GOT3 (cell line): Measurements from ENCODE around the gene LPO.

Experiments
- DNase-seq: peaks from one replicate; lab custom pipeline; 2025; ENCODE audit warnings: mixed read lengths; lab: John Stamatoyannopoulos, UW

The LPO gene

DNA sequence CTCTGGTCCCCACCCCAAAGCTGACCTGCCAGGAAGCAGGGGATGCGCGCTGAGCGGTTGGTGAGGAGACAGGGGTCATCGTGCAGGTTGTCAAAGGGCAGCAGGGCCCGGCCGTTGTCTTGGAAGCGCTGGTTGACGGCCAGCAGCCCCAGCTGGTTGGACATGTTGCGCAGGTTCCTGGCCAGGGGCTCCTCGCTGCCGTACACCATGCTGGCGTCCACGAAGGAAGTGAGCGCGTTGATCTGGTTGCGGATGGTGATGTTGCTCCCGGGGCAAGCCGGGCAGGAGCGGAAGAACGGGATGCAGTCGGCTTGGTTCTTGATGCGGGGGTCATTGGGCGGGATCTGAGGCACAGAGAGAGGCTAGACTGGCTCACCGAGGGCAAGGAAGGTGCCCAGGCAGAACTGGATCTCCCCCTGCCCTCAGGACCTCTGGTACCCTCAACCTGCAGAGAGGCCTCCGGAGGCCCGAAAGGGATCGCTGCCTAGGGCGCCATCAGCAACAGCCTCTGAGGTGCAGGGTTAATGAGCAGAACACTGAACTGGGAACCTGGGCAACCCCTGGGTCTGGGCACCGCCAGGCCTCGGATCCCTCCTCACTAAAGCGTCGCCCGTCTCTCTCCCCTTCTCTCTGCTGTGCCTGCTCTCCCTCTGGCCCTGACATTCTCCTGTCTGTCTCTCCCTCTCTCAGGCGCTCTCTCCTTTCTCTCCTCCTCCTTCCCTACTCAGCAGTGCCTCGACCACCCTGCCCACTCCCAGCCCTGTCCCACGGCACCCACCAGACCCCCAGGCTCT is 39.6 kb downstream of the LPO start:
- DNase-seq: no peak

DNA sequence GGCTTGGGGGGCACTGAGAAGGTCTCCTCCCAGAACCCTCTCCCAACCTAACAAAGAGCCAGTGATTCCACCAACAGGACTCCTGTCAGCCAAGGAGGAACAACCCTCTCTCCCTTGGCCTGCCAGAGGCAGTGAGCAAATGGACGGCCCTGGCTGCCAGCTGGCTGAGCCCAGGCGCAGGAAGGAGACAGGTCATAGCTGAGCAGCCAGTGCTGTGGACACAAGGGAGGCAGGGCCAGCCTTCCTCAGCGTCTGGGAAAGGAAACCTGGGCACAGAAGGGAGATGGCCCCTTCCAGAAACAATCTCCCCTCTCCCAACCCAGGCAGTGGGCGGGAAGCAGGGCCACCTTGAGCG is 40.3 kb downstream of the LPO start:
- no peak for DNase-seq

DNA sequence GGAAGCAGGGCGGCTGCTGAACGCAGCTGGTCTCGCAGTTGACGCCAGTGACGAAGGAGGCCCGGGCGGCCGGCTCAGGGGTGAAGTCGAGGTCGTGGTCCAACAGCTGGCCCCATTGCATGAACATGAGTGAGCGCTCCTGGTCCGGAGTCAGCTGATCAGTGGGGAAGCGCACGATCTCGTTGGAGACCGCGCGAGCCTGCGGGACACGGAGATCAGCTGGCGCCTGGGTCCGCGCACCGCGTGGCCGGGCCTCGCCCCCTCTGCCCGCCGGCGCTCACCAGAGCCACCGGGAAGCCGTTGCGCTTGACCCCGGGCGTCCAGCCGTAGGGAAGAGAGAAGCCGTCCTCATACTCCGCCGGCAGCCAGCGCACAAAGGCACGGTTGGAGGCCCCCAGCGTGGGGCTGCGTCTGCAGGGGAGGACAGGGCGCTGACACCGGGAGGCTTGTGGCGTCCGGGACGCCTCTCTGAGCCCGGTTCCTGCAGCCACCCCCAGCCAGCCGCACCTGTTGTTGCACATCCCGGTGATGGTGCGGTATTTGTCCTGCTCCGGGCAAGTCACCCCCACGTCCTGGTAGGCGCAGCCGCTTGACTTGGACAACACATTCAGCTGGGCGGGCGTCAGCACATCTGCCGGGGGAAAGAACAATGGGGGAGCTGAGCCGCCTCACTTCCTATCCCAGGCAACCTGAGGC is 40.8 kb downstream of the LPO start:
- no peak for DNase-seq

DNA sequence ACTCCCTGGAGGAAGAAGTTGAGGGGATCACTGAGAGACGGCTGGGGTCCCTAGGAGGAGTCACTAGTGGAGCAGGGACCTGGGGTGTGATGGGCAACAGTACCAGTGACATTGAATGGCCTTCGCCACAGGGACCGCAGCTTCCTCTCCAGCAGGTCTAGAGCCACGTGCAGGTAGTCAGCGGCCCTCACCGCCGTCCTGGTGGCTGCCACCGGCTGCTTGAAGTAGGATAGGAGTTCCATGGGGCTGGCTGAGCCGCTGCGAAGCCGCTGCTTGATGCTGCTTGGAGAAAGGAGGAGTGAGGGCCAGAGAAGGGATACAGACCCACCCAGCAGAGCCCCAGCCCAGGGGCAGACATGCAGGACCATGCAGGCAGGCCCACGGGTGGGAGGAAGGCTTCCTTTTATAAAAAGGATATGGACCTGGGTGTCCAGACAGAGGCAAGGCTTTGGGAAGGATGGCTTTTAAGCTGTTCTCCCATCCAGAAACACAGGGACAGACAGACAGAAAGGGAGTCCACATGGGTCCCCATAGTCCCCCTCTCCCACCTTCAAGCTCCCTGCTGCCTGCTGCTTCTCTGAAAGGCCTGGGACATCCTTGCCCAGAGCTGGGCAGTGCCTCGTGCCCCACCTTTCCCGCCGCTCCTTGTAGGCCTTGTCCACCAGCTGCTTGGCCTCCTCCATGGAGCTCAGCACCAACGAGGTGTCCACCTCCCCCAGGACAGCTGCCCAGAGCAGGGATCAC is 41.5 kb downstream of the LPO start:
- DNase-seq: no peak

DNA sequence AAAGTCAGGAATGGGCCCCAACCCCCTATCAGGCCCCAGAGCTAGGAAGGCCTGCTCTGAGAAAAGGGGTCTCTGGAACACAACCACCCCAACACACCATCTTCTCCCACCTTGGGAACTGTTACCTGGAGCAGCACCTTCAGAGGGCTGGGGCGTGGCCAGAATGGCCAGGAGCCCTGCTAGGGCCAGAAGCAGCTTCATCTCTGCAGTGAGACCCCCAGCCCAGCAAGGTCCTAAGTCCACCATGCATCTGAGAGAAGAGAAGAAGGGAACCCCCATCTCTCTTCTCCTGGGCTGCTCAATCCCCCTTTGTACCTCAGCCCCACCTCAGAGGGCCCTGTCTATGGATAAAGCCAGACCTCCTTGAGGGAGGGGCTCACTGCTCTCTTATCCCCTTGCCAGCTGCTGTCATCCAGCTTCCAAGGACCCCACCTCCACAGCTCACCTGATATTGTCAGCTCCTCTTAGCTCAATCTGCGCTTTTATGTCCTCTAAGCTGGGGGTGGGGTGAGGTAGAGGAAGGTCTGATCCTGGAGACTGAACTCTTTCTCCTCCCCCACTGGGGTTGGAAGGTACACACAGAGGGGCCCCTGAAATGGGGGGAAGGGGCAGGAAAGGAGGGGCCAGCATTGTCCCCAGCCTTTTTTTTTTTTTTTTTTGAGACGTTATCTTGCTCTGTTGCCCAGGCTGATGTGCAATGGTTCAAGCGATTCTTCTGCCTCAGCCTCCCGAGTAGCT is 42.3 kb downstream of the LPO start, which contains the start of gene MPO:
Gene MPO, minus strand, starts transcription at position 456 of the 738 bp plus-strand sequence. Its CDS starts 177 bp downstream, at position 279.
- no peak for DNase-seq

DNA sequence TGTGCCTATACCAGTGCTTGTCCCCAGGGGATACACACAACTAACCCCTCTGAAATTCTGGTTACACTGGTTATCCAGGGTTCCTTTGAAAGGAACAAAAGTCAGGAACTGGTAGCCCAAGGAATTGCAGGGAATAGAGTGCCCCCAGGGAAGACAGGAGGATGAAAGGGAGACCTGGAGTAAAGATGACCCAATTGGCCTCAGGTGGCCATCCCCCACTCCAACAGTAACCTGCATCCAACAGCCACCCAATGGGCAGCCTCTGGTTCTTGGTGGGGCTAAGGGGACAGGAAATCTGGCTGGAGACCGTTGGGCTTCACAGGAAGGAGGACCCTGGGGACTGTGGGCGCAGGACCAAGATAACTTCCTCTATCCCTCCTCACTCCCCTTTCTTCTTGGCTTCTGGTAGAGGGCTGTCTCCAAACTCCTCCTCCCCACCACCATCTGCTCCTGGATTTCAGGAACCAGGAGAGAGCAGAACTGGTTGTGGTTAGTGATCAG is 43.2 kb downstream of the LPO start:
- DNase-seq: no peak

DNA sequence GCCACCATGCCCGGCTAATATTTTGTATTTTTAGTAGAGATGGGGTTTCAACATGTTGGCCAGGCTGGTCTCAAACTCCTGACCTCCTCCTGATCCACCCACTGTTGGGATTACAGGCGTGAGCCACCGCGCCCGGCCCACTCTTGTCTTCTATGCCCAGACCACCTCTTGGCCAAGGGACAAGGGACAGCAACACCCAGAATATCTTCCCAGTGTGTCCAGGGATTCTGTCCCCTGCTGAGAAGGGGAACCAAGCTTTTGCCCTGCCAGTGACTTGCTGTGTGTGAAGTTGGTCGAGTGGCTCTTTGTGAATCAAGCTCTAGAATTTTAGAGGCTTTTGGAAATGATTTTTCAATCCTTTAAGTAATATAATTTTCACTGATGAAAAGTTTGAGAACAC is 44.1 kb downstream of the LPO start:
- no peak for DNase-seq

DNA sequence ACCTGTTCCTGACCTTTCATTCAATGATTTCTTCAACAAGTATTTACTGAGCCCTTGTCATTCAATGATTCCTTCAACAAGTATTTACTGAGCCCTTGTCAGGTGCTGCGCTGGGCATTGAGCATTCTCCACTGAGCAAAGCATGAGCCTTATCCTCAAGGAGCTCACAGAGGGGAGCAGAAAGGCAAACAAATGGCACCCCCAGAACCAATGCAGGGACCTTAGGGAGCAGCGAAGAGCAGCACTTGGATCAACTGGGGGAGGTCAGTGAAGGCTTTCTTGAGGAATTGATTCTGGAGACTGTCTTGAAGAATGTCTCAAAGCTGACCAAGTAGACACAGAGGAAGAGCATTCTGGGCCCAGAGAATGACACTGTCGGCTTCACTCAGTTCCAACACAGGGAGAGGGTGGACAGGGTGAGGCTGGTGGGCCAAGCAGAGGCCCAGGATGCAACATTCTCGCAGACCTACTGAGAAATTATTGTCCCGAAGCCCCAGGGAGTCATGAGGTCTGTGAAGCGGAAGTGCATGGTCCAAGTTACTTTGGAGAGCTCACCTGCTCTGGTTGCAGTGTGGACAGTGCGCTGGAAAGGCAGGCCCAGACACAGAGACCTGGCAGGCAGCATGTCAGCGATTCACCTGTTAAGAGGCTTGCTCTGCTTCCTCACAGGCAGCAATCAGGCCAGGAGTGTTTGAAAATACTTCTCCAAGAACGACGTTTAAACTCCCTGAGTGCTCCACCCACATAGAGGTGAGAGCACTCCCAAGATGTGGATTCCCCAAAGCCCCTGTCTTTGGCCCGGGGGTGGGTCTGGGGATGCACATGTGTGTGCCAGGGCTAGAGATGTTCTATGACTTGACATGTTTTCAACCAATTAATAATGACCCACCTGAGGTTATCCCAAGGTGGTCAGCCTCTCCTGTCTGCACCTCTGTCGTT is 45.6 kb downstream of the LPO start:
- DNase-seq: no peak

DNA sequence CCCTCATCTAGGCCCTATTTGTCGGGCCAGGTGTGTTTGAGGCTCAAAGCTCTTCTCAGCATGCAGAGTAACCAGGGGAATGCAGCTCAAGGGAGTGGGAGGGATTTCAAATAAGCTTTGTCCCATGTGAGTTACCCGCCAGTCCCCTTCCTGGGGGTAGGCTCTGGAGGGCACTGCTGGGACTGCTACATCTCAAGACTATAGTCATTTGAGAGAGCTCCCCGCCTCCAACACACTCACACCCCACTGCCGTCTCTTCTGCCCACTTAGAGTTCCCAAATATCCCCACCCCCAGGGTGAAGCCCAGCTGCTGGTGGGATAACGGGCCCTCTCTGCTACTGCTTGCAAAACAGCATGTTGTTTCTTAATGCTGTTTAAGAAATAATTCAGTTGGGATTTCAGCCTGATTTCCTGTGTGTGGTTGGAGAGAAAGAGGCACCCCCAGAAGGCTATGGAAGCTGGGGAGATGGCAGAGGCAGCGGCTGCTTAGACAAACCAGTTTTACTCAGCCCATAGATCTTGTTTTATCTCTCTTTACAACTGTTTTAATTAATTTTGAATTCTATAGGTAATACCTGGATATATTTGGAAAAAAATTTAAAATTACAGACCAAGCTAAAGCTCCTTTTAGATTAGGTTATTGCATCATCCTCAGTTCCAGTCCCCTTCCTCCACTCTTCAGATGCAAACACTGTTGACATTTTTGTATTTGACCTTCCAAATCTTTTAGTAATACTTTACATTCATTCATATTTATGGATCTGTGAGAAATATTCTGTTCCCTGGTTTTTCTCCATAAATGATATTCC is 46.4 kb downstream of the LPO start:
- DNase-seq: no peak

DNA sequence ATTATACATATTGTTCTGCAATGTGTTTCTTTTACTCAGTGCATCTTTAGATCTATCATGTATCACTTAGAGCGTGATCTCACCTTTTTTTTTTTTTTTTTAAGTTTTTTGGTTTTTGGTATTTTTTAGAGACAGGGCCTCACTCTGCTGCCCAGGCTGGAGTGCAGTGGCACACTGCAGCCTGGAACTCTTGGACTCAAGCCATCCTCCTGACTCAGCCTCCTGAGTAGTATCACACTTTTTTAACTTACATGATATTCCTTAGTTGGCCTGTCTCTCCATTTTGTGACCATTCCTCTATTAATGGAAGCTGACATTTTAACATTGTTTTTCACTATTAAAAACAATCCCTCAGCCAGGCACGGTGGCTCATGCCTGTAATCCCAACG is 47.0 kb downstream of the LPO start:
- no peak for DNase-seq

DNA sequence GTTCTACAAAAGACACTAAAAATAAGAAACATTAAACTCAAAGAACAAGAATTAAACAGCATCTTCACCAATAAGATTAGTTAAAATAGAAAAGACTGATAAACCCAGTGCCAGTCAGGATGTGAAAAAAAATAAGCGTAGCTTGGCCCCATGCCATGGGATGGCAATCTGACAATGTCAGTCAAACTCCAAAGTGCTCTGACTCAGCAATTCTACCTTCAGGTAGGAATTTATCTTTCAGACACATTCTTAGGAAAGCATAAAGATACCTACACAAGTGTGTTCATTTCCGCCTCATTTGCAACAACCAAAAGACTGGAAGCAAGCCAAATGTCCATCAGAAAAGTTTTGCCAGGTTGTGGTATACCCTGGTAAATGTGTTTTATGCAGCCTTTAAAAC is 51.5 kb downstream of the LPO start:
- no peak for DNase-seq

DNA sequence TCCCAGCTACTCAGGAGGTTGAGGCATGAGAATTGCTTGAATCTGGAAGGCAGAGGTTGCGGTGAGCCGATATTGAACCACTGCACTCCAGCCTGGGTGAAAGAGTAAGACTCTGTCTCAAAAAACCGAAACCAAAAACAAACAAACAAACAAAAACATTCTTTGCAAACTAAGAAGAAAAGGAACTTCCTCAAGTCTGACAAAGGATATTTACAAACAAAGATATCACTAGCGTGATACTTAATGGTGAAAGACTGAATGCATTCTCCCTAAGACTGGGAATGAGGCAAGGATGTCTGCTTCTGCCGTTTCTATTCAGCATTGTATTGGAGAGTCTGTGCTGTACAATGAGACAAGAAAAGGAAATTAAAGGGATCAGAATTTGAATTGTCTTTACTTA is 52.9 kb downstream of the LPO start:
- DNase-seq: no peak

DNA sequence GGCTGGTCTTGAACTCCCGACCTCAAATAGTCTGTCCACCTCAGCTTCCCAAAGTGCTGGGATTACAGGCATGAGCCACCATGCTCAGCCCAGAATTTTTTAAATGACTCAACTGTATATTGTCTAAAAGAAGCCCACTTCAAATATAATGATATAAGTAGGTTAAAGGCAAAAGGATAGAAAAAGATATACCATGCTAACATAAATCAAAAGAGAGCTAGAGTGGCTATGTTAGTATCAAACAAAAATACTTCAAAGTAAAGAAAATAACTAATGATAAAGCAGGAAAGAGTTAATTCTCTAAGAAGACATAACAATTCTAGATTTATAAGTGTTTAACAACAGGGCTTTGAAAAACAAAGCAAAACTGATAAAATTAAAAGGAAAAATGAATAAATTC is 55.6 kb downstream of the LPO start:
- no peak for DNase-seq

DNA sequence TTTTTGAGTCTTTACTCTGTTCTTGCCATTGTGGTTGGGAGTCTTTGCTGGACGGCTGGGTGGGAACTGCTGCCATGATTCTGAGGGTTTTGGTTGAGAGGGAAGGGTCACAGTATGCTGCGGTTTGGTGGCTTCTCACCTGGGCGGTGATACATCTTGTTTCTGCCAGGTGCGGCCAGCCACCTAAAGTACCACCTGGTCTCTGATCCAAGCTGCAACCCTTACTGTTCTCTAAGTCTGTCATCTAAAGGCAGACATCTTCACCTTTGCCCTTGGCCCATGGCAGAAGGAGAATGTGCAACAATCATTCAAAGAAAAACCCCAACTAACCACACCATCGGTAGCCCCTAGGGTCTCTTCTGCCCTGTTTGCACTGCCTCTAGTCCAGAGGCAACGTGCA is 62.0 kb downstream of the LPO start:
- no peak for DNase-seq

DNA sequence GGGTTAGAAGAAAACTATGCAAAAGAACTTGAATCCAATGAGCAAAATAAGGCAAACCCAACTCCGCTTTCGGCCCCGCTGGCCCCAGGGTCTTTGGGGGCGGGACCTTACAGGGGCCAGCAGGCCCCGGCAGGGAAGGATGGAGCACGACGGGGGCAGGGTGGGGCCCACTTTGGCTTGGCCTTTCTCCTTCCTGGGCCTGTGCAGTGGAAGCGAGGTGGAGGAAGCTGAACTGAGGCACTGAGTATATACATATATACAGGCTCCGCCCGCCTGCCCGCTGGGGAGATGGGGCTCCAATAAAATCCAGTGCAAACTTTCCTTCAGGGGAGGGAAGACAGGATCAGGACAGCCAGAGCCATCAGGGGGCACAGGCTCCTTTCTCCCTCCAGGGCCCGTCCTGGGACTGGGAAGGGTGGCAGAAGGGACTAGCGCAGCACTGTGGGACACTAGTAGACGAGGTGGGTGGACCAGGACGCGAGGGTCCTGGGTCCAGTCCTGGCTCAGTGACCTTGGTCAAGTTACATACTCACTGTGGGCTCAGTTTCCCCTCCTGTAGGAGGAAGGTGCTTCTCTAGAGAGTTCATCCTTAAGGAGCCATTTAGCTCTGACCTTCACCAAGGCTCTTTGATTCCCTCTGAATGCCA is 63.2 kb downstream of the LPO start:
- no peak for DNase-seq

DNA sequence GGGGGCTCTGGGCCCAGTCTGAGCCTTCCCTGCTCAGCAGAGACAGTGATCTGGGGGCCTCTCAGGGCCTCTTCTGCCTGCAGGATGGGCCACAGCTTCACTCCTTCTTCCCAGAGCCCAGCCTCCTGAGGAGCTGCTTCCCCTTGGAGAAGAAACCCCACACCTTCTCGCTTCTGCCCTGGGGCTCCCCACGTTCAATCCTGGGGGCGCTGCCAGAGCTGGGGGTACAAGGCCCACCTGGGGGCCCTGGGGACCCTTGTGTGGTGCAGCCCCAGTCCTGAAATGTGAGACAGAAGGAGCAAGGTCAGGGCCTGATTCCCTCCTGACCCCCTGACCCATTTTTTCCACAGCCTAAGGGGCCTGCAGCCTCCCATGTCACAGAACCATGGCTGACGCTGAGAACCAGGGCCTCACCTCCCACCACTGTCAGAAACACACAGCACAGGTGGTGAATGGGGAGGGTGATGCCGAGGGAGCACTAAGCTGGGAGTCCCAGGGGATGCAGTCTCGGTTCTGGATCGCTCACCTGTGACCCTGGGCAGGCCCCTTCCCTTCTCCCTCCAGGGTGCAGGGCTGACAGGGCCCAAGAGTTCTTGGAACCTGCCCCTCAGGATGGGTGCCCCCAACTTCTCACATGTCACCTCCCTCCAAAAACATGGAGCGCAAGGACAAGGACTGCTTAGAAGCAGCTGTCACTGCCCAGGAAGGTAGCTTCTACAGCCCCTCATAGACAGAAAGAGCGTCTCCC is 64.0 kb downstream of the LPO start:
- DNase-seq: no peak

DNA sequence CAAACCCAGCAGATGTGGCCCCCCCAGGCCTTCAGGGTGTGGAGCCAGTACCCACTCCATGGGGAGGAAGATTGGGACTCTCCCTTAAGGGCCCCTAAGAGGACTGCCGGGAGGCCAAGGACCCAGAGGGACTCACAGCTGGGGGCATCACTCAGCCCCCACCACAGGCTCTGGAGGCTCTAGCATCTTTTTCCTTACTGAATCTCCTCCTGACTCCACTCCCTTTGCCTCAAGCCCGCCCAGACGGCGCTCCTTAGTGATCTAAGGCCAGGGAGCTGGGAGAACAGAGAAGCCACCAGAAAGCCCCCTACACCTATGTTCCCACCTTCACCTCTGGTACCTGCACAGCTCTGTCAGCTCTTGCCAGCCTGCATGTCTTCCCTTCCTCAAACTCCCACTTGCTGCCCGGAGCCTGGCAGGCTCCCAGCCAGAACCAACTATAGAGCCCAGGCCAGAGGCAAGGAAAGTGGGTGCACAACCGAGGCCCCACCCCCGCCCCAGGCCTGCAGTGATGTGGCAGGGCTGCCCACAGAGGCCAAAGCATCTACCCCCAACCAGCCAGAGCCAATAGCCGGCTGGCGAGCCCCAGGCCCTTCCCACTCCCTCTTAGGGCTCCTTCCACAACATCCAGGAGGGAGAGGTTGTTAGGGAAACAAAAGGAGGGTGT is 64.7 kb downstream of the LPO start:
- DNase-seq: no peak
